Activated T-cell treated with anti-CD3 and anti-CD28 coated beads for 24 hours (primary cell): ENCODE measurements around the gene ULK2.
"Not testable (repeated sequence)": the region's sequence is repeated elsewhere in the genome, so short reads cannot be mapped to it uniquely, and the experiment has no call there.

Source experiments
- DNase-seq: peaks from one replicate; pipeline ENCODE4 v3.0.0-alpha.2; 2020; ENCODE audit warnings: low read depth

ULK2 gene

GRCh38 chr17:19865021-19865420, 2.7 kb downstream of the ULK2 start:
- DNase-seq, result no peak

GRCh38 chr17:19860647-19861177, 7.0 kb downstream of the ULK2 start:
- DNase-seq, result not testable (repeated sequence)

GRCh38 chr17:19857640-19858039, 10.1 kb downstream of the ULK2 start:
- DNase-seq, result no peak

GRCh38 chr17:19833914-19834313, 33.8 kb downstream of the ULK2 start:
- no peak for DNase-seq

- no peak for DNase-seq
Observed at GRCh38 chr17:19830061-19830460, 37.7 kb downstream of the ULK2 start.

- DNase-seq, result no peak
Observed at GRCh38 chr17:19812407-19812806, 55.3 kb downstream of the ULK2 start.

GRCh38 chr17:19805006-19805405, 62.7 kb downstream of the ULK2 start:
- DNase-seq, result no peak

- DNase-seq, result no peak
Observed at GRCh38 chr17:19800571-19800970, 67.2 kb downstream of the ULK2 start.

- DNase-seq, result no peak
Observed at GRCh38 chr17:19799796-19800195, 67.9 kb downstream of the ULK2 start.

GRCh38 chr17:19796457-19796856, 71.3 kb downstream of the ULK2 start:
- DNase-seq, result no peak

- no peak for DNase-seq
Observed at GRCh38 chr17:19791918-19792550, 75.7 kb downstream of the ULK2 start.

GRCh38 chr17:19787733-19788357, 79.9 kb downstream of the ULK2 start:
- no peak for DNase-seq

GRCh38 chr17:19785854-19786253, 81.9 kb downstream of the ULK2 start:
- DNase-seq, result no peak

GRCh38 chr17:19781488-19782458, 86.0 kb downstream of the ULK2 start:
- DNase-seq, result no peak

- DNase-seq, result no peak
Observed at GRCh38 chr17:19780846-19781245, 86.9 kb downstream of the ULK2 start.

GRCh38 chr17:19773534-19773933, 94.2 kb downstream of the ULK2 start:
- no peak for DNase-seq

- DNase-seq, result peak; percentile 7
Observed at GRCh38 chr17:19771971-19772630, 95.6 kb downstream of the ULK2 start.

GRCh38 chr17:19770985-19771735, 96.6 kb downstream of the ULK2 start:
- no peak for DNase-seq

- DNase-seq, result no peak
Observed at GRCh38 chr17:19769946-19770652, 97.6 kb downstream of the ULK2 start.

- DNase-seq, result no peak
Observed at GRCh38 chr17:19768046-19768782, 99.5 kb downstream of the ULK2 start.
